HG03460 (cell line): ENCODE measurements around the gene CLDN9.

Experiments
- ATAC-seq: cut with Tn5 transposase; IDR thresholded peaks from one replicate; pipeline ENCODE4 v1.9.1; 2021; ENCODE audit not compliant: unreplicated experiment

The CLDN9 gene

GRCh38 chr16:3028716-3029319 lies 16.1 kb downstream of the CLDN9 start:
- no peak for ATAC-seq

DNA sequence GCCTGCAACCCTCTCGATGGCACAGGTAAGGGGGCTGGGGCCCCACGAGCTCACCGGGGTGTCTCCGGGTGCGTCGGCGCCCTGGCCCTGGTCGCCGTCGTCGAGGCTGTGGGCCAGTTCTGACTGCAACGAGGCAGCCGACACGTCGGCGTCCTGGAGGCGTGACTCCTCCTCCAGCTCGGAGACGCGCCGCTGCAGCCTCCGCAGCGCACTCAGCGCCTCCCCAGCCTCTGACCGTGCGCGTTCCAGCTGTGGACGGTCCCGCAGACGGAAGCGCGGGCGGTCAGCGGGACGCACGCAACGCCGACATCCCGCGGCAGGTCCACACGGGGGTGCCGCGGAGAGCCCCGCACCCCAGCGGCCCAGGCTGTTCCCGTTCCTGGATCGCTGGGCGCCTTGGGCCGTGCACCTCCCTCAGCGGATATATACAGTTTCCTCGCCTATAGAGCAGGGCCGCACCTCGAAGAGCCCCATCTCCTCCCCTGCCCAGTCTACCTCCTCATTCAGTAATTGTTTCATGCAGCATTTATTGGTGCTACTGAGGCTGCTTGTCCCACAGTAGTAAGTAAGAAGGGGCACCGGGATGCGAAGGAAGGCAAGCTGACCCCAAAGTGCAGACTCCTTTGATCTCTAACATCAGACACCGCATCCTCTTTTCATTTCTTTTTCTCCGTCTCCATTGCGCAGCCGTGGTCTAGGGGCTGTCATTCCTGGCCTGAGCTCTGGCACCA lies 16.9 kb downstream of the CLDN9 start:
- no peak for ATAC-seq

GRCh38 chr16:3030222-3031212 lies 17.8 kb downstream of the CLDN9 start:
- ATAC-seq: no peak

- ATAC-seq: no peak
Measured at GRCh38 chr16:3032624-3033023, 19.9 kb downstream of the CLDN9 start.

DNA sequence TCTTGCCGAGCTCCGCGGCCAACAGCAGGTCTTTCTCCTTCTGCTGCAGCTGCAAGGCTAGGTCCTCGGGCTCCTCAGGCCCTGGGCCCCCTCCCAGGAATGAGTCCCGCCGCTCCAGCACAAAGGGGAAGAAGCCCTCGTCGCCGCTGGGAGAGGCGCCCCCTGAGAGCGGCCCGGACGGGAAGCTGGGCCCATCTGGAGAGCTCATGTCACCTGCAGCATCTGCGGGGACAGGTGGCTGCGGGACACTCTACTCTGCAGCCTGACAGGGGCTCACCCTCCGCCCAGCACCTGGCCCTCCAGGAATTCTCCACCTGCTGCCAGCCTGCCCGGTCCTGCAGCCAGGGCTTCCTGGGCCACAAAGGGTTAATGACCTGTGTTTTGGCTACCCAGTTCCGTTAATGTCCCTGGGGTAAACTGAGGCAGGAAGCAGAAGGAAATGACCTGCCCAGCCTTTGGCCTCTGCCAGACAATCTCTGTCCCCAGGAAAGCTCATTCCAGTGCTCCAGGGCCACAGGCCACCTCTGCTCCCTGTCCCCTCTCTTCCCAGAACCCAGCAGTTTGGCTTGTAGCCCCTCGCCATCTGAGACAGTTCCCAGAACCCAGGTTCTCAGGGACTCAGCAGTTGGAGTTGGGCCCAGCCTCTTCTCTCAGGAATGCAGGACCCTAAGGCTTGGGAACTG lies 22.7 kb downstream of the CLDN9 start:
- no peak for ATAC-seq

GRCh38 chr16:3035972-3036725 lies 23.4 kb downstream of the CLDN9 start:
- no peak for ATAC-seq

DNA sequence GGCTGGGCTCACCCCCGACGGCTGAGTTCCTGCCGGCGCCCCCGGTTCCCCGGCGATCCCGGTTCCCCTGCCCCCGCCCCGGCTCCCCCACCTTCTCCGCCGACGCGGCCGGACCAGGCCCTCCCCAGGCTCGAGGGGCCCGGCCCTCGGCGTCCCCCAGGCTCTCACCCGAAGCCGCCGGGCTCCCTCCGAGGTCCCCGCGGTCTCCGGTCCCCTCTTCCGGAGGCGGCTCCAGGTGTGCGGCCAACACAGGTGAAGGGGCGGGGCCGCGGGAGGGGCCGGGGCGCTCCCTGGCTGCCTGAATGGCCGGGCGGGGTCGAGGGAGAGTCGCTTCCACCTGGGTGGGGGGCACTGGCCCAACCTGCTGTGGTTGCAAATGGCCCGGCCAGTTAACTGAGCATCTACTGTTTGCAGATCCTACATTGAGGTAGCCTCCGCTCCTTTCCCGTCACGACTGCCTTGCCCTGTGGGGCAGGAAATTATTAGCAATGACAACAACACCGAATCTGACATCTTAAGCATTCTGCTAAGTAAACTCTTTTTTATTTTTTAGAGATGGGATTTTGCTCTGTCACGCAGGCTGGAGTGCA lies 24.1 kb downstream of the CLDN9 start, which contains the start of gene BICDL2:
BICDL2 (minus strand) TSS at position 219 of the 590 bp plus-strand sequence. CDS start 1,448 bp downstream, outside the sequence.
- ATAC-seq: no peak

DNA sequence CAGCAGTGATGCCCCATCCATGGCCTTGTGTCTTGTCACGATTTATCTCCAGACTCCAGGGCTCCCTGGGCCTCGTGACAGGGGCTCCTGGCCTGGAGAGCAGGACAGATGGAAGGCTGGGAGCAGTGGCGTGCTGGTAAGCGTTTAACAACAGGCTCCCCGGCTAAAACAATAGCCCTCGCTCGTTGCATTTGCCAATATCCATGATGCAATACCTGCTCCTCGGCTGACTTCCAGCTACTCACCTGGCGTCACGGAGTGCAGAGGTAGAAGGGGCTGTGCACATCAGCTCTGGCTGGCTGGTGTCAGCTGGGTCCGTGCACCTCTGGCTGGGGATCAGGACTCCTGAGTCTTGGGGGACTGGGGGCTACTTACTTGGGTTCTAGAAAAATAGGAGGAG lies 25.5 kb downstream of the CLDN9 start:
- no peak for ATAC-seq

DNA sequence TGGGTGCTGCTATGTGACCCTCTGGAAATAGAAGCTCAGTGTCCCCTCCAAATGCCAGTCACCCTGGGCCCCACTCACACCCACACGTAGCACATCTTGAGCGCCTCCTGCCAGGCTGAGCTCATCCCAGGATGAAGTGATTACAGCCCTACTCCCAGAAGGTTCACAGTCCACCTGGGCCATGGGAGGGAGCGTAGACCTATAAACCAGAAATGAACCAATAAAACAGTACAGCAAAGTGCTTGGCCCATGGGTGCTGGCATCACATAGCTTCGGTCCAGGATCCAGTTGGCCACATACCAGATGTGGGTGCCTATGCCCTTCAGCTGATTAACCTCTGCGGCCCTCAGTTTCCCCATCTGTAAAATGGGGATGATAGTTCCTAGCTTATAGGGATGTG lies 26.2 kb downstream of the CLDN9 start:
- ATAC-seq: no peak

DNA sequence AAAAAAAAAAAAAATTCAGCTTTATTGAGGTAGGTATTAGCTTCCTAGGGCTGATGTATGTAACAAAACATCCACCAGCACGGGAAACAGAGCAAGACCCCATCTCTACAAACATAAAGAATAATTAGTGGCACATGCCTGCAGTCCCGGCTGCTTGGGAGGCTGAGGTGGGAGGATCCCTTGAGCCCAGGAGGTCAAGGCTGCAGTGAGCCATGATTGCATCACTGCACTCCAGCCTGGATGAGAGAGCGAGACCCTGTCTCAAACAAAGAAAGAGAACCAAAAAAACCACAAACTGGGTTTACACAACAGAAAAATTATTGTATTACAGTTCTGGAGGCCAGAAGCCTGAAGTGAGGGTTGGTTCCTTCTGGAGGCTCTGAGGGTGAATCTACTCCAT lies 29.7 kb downstream of the CLDN9 start:
- no peak for ATAC-seq

GRCh38 chr16:3044708-3045107 lies 32.0 kb downstream of the CLDN9 start:
- no peak for ATAC-seq

GRCh38 chr16:3045758-3046640 lies 33.3 kb downstream of the CLDN9 start, which contains the start of gene MMP25:
MMP25 (plus strand) TSS chr16:3046561; CDS start chr16:3046918, 357 bp downstream.
- ATAC-seq: no peak

DNA sequence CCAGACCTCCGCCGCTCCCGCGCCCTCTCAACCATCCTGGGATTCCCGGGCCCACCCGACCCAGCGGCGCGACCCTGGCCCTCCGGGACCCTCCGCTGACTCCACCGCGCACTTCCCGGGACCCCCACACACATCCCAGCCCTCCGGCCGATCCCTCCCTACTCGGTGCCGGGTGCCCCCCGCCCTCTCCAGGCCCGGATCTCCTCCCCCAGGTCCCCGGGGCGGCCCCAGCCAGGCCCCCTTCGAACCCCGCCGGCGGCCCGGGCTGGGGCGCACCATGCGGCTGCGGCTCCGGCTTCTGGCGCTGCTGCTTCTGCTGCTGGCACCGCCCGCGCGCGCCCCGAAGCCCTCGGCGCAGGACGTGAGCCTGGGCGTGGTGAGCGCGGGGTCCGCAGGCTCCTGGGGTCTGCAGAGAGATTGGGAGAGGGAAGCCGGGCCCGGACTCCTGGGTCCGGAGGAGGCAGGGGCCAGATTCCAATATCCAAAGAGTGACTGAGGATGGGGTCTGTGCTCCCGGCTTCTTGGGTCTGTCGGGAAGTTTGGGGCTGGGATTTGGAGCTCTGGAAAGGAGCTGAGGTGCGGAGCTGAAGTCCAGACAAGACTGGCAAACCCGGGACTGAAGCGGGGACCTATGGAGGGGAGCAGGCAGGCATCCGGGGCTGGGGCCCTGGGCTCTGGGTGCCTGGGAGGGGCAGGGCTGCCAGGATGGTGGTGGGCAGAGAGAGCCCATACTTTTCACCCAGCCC lies 34.1 kb downstream of the CLDN9 start:
- no peak for ATAC-seq

DNA sequence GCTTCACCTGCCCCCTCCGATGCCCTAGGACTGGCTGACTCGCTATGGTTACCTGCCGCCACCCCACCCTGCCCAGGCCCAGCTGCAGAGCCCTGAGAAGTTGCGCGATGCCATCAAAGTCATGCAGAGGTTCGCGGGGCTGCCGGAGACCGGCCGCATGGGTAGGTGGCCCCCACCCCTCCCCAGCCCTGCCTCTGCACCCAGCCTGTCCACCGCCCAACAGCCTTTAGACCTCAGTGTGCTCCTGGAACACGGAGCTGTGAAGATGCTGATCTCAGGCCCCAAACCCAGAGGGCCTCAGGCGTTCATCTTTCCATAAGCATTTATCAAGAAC lies 34.6 kb downstream of the CLDN9 start:
- ATAC-seq: no peak

- no peak for ATAC-seq
Measured at GRCh38 chr16:3049921-3050481, 37.3 kb downstream of the CLDN9 start.

GRCh38 chr16:3050487-3050886 lies 37.8 kb downstream of the CLDN9 start:
- no peak for ATAC-seq

DNA sequence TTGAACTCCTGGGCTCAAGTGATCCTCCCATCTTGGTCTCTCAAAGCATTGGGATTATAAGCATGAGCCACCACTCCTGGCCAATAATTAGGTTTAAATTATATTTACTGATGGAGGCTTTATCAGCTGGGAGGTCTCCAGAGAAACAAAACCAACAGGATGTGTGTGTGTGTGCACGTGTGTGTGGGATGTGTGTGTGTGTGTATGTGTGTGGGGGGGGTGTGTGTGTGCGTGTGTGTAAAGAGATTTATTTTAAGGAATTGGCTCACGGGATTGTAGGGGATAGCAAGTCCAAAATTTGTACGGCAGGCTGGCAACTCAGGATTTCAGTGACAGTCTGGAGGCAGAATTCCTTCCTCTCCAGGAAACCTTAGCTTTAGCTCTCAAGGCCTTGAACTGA lies 38.3 kb downstream of the CLDN9 start:
- ATAC-seq: no peak

- no peak for ATAC-seq
Measured at GRCh38 chr16:3051494-3051893, 38.8 kb downstream of the CLDN9 start.
